ENCODE measurements around the gene CAST.

Gene CAST

DNA sequence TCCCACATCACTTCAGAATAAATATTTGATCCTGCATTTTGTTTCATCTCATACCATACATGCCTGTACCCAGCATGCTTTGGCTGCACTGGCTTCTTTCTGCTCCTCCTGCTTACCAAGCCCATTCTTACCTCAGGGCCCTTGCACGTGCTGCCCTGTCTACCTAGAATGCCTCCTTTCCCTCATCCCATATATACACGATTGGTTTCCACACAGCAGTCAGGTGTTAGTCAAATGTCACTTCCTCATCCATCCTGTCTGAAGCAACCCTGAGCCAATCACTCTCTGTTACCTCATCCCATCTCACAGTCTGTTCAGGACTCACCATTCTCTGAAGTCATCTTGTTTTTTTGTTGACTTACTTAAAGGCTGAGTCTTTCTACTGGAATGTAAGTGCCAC is 30.3 kb downstream of the CAST start:
- no peak overlapping the region for H3K4me3 ChIP-seq (ENCODE audit: low read depth, low read length)
- no peak overlapping the region for H3K9ac ChIP-seq (ENCODE audit: low read depth, low read length)
- H3K36me3 ChIP-seq (ENCODE audit: control insufficient read depth, insufficient read depth, low read length): no peaks in the 10 kb centered on the region
- no peak overlapping the region for H3K27ac ChIP-seq (ENCODE audit: low read depth, low read length)
- H3K4me1 ChIP-seq (ENCODE audit: control insufficient read depth, insufficient read depth, low read length): no peaks in the 10 kb centered on the region
- no peaks in the 10 kb centered on the region for H3K9me3 ChIP-seq (ENCODE audit: control insufficient read depth, insufficient read depth, low read length)
- no peaks in the 10 kb centered on the region for H3K27me3 ChIP-seq (ENCODE audit: control insufficient read depth, insufficient read depth, low read length)

DNA sequence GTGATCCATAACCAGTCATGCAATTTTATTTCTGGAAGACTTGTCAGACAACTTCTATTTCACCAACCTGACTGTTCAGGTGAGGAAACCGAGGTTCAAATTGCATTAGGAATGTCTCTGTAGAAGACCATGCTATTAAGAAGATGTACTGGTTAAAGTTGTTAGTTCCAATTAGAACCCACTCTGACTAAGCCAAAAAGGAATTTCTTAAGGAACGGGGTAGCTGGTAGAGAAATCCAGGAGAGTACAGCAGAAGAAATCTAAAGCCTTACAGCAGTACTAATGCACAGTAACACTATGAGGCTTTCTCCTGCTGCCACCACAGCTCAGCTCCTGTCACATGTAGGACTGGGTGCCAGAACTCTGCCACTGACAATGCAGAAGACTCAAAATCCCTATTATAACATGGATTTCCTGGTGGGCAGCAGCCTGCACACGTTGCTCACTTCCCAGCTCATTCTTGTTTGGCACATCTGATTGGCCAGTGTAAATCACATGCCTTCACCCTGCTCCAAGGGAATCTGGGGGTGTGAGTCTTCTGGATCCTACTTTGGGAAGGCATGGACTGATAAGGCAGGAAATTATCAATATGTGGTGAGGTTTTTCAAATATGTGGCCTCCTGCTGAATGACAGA is 37.1 kb downstream of the CAST start:
- peaks cover 11% of the 10 kb centered on the region for H3K4me1 ChIP-seq (ENCODE audit: control insufficient read depth, insufficient read depth, low read length)
- no peak overlapping the region for H3K9ac ChIP-seq (ENCODE audit: low read depth, low read length)
- H3K9me3 ChIP-seq (ENCODE audit: control insufficient read depth, insufficient read depth, low read length): no peaks in the 10 kb centered on the region
- H3K4me3 ChIP-seq (ENCODE audit: low read depth, low read length): no peak overlapping the region
- H3K36me3 ChIP-seq (ENCODE audit: control insufficient read depth, insufficient read depth, low read length): no peaks in the 10 kb centered on the region
- H3K27ac ChIP-seq (ENCODE audit: low read depth, low read length): no peak overlapping the region
- peaks cover 12% of the 10 kb centered on the region for H3K27me3 ChIP-seq (ENCODE audit: control insufficient read depth, insufficient read depth, low read length)

DNA sequence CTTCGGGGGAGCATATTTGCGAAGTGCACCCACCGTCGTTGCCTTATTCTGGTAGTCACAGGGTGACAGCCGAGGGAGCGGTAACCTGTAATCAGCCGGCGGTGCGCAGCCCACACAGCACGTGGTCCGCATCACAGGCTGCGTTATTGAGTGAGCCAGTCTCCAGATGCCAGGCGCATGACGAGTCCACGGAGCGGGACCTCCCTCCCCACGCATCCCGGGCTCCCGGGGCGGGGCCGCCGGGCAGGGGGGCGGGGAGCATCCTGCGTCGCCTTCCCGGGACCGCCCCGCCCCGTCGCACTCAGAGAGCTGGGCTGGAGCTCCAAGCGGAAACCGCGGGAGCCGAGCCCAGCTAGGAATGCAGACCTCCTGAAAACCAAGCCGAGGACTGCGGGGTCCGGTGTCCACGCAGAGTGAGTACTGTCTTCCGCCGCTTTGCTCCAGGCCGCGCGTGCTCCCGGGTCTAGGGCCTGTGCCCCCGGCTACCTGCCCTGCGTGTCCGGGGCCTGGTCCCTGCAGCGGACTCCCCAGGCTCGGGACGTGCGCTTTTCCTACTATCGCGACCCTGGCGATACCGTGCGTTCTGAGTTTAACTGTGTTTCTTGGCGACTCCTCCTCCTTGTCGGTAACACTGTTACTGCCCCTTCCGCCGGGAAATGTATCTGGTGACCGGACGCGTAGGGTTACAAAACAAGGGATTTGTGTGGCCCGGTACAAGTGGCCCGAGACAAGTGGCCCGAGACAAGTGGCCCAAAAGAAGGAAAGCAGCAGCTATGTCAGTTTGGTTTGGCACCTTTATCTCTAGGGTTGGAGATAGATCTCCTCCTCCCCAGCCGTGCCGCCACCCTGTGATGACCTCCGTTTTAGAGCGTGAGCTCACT is 40.6 kb downstream of the CAST start:
- Histone ChIP-seq H3K36me3 (ENCODE audit: control insufficient read depth, insufficient read depth, low read length) (no peaks in the 10 kb centered on the region), H3K27me3 (ENCODE audit: control insufficient read depth, insufficient read depth, low read length) (peaks cover 12% of the 10 kb centered on the region), H3K4me1 (ENCODE audit: control insufficient read depth, insufficient read depth, low read length) (peaks cover 11% of the 10 kb centered on the region), H3K9me3 (ENCODE audit: control insufficient read depth, insufficient read depth, low read length) (no peaks in the 10 kb centered on the region), H3K4me3 (ENCODE audit: low read depth, low read length) (peak overlapping the region; percentile 86), H3K9ac (ENCODE audit: low read depth, low read length) (peak overlapping the region; percentile 81), H3K27ac (ENCODE audit: low read depth, low read length) (peak overlapping the region; percentile 79)

DNA sequence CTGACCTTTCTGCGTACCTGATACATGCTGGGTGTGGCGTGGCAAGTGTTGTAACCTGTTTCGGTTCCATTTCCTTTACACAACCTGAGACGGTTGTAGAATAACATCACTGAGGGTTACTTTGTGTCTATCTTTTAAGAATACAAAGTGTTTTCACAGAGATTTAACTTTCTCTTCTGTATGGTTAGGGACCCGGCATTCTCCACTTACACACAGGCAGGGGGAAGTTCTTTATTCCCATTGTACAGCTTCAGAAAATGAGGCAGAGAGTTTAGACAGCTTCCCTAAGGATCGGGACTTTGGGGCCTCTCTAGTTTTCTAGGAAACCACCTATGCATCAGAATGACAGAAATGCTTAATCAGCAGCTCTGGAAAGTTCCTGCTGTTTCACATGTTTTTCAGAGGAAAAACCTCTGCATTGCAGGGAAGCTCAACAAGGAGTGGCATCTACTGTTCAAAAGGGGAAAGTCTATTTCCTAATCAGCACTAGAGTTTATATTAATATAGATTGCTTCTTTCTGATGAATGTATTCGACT is 41.3 kb downstream of the CAST start:
- Histone ChIP-seq H3K4me1 (ENCODE audit: control insufficient read depth, insufficient read depth, low read length) (peaks cover 11% of the 10 kb centered on the region), H3K4me3 (ENCODE audit: low read depth, low read length) (peak overlapping the region; percentile 86), H3K9ac (ENCODE audit: low read depth, low read length) (peak overlapping the region; percentile 81), H3K9me3 (ENCODE audit: control insufficient read depth, insufficient read depth, low read length) (no peaks in the 10 kb centered on the region), H3K36me3 (ENCODE audit: control insufficient read depth, insufficient read depth, low read length) (no peaks in the 10 kb centered on the region), H3K27ac (ENCODE audit: low read depth, low read length) (peak overlapping the region; percentile 79), H3K27me3 (ENCODE audit: control insufficient read depth, insufficient read depth, low read length) (peaks cover 12% of the 10 kb centered on the region)

DNA sequence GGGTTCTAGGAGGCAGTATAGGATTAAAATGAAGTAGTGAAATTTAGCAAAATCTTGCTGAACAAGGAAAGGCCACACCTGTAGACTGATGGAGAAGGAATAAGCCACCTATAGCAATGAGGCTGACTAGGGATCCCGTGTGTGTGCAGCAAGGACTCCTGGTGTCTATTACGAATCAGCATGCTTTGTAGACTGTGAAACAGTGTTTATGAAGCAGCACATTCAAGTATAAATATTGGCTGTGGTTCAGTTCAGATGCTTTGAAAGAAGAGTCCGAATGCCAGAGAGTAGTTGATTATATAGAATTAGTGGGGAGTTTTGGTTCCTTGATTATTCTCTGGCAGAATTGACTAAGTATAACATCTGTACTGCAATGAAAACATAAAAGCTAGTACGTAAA is 41.8 kb downstream of the CAST start:
- H3K9ac ChIP-seq (ENCODE audit: low read depth, low read length): no peak overlapping the region
- H3K9me3 ChIP-seq (ENCODE audit: control insufficient read depth, insufficient read depth, low read length): no peaks in the 10 kb centered on the region
- H3K4me1 ChIP-seq (ENCODE audit: control insufficient read depth, insufficient read depth, low read length): peaks cover 11% of the 10 kb centered on the region
- no peak overlapping the region for H3K27ac ChIP-seq (ENCODE audit: low read depth, low read length)
- H3K4me3 ChIP-seq (ENCODE audit: low read depth, low read length): no peak overlapping the region
- peaks cover 12% of the 10 kb centered on the region for H3K27me3 ChIP-seq (ENCODE audit: control insufficient read depth, insufficient read depth, low read length)
- no peaks in the 10 kb centered on the region for H3K36me3 ChIP-seq (ENCODE audit: control insufficient read depth, insufficient read depth, low read length)

DNA sequence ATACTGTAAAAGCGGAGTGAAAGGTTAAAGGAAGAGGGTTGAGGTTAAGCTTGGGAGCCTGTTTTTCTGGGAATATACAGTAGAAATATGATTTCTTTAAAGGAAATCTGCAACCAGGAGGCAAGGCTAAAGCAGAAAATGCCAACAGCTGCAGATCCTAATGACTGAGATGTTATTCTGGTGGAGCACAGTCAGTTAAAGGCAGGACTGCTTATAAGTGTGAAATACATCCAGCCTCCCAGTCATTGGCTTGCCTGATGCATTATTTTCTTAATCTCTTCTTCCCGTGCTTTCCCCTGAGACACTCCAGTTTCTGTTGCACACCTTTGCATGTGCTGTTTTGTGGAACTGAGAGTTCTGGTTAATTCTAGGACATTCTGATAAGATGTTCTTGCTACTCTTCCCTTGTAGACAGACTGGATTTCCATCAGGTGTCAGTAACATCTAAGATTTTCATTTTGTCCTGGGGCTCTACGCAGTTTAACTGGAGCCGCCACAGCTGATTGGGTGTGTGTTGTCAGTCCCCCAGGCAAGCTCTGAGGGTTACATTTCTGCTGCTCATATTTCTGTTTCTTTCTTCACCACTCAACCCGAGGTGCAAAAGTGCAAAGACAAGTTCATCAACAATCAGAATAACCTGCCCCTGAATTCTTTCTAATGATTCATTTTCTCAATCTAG is 44.4 kb downstream of the CAST start:
- Histone ChIP-seq H3K9ac (ENCODE audit: low read depth, low read length) (no peak overlapping the region), H3K27ac (ENCODE audit: low read depth, low read length) (no peak overlapping the region), H3K36me3 (ENCODE audit: control insufficient read depth, insufficient read depth, low read length) (no peaks in the 10 kb centered on the region), H3K27me3 (ENCODE audit: control insufficient read depth, insufficient read depth, low read length) (peaks cover 12% of the 10 kb centered on the region), H3K4me1 (ENCODE audit: control insufficient read depth, insufficient read depth, low read length) (no peaks in the 10 kb centered on the region; the same call in 1 of the 2 replicates), H3K4me3 (ENCODE audit: low read depth, low read length) (no peak overlapping the region), H3K9me3 (ENCODE audit: control insufficient read depth, insufficient read depth, low read length) (no peaks in the 10 kb centered on the region)

DNA sequence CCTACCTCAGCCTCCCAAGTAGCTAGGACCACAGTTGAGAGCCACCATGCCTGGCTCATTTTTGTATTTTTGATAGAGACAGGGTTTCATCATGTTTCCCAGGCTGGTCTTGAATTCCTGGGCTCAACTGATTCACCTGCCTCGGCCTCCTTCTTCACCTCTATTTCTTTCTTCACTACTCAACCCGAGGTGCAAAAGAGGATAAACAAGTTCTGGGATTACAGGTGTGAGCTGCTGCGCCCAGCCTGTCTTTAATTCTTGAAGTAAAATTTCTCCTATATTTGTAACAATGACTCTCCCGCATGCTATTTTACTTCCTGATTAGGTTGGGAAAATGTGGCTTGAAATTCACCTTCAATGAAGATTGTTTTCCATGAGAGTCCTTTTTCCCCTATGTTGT is 46.4 kb downstream of the CAST start:
- no peak overlapping the region for H3K9ac ChIP-seq (ENCODE audit: low read depth, low read length)
- no peak overlapping the region for H3K4me3 ChIP-seq (ENCODE audit: low read depth, low read length)
- peaks cover 6% of the 10 kb centered on the region; the same call in 1 of the 2 replicates for H3K27me3 ChIP-seq (ENCODE audit: control insufficient read depth, insufficient read depth, low read length)
- no peaks in the 10 kb centered on the region for H3K36me3 ChIP-seq (ENCODE audit: control insufficient read depth, insufficient read depth, low read length)
- H3K9me3 ChIP-seq (ENCODE audit: control insufficient read depth, insufficient read depth, low read length): no peaks in the 10 kb centered on the region
- H3K27ac ChIP-seq (ENCODE audit: low read depth, low read length): no peak overlapping the region
- no peaks in the 10 kb centered on the region; the same call in 1 of the 2 replicates for H3K4me1 ChIP-seq (ENCODE audit: control insufficient read depth, insufficient read depth, low read length)

DNA sequence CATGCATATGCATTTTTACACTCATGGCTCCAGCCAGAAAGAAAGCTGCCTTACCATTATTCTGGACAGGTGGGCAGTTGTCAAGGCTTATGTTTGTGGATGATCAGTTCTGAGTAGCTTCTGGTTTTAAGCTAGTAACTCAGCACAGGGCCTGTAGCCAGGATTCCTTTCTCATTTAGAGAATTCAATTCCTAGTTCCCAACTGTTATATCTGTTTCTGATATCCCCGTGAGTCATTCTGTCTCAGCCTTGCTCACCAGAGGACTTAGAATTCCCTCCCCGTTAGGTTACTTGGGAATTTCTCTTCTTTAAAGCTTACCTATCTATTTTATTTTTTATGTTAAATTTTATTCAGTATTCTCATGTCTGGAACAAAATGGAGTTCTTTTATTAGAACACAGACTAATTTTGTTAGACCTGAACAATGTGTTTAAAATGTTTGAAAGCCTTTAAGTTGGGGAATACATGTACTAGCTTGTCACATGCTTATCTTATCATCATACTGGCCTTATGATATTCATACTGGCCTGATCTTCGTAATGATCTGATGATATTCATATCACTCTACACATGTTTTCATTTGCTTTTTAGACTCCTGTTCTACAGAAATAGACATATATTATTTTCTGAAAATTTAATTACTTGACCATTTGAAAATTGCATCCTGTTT is 47.1 kb downstream of the CAST start:
- Histone ChIP-seq H3K9ac (ENCODE audit: low read depth, low read length) (no peak overlapping the region), H3K9me3 (ENCODE audit: control insufficient read depth, insufficient read depth, low read length) (no peaks in the 10 kb centered on the region), H3K27me3 (ENCODE audit: control insufficient read depth, insufficient read depth, low read length) (no peaks in the 10 kb centered on the region), H3K4me1 (ENCODE audit: control insufficient read depth, insufficient read depth, low read length) (no peaks in the 10 kb centered on the region), H3K4me3 (ENCODE audit: low read depth, low read length) (no peak overlapping the region), H3K36me3 (ENCODE audit: control insufficient read depth, insufficient read depth, low read length) (no peaks in the 10 kb centered on the region), H3K27ac (ENCODE audit: low read depth, low read length) (no peak overlapping the region)

DNA sequence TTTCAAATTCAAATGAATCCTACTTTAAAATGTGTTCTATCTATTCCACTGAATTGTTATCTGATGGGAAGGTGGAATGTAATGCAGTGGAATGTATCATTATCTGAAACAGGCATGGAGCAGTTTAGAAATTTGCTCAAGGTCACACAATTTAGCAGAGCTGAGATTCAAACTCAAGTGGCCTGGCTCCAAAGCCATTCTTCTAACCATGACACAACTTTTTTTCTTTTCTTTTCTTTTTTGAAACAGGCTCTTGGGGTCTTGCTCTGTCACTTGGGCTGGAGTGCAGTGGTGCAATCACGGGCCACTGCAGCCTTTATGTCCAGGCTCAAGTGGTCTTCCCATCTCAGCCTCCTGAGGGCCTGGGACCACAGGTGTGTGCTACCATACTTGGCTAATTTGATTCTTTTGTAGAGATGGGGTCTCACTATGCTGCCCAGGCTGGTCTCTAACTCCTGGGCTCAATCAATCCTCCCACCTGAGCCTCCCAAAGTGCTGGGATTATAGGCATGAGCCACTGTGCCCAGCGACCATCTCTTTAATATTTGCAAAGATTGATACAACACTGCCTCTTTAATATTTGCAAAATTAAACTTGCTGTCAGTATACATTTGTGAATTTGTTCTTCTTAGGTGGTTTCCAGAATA is 50.0 kb downstream of the CAST start:
- Histone ChIP-seq H3K9me3 (ENCODE audit: control insufficient read depth, insufficient read depth, low read length) (no peaks in the 10 kb centered on the region), H3K27ac (ENCODE audit: low read depth, low read length) (no peak overlapping the region), H3K4me3 (ENCODE audit: low read depth, low read length) (no peak overlapping the region), H3K9ac (ENCODE audit: low read depth, low read length) (no peak overlapping the region), H3K36me3 (ENCODE audit: control insufficient read depth, insufficient read depth, low read length) (no peaks in the 10 kb centered on the region), H3K27me3 (ENCODE audit: control insufficient read depth, insufficient read depth, low read length) (no peaks in the 10 kb centered on the region), H3K4me1 (ENCODE audit: control insufficient read depth, insufficient read depth, low read length) (peaks cover 9% of the 10 kb centered on the region; the same call in 1 of the 2 replicates)

DNA sequence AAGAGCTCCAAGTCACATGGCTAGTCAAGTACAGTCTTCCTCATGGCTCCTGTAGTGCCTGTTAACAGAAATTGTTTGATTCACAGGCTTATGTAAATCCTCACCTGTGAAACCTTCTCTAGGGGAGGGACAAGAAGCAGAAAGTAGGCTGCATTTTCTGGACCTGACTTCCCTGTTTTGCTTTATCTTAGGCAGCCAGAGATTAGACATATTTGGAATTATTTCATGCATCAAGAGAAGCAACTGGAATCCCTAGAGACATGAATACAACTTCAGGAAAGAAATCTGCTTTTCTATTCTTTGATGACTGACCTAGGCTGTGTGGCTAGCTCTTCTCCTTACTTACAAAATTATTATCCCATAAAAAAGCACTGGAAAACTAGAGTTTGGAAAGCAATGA is 52.3 kb downstream of the CAST start:
- H3K4me3 ChIP-seq (ENCODE audit: low read depth, low read length): no peak overlapping the region
- peaks cover 10% of the 10 kb centered on the region; the same call in 1 of the 2 replicates for H3K4me1 ChIP-seq (ENCODE audit: control insufficient read depth, insufficient read depth, low read length)
- H3K27me3 ChIP-seq (ENCODE audit: control insufficient read depth, insufficient read depth, low read length): no peaks in the 10 kb centered on the region
- H3K27ac ChIP-seq (ENCODE audit: low read depth, low read length): no peak overlapping the region
- no peak overlapping the region for H3K9ac ChIP-seq (ENCODE audit: low read depth, low read length)
- H3K36me3 ChIP-seq (ENCODE audit: control insufficient read depth, insufficient read depth, low read length): no peaks in the 10 kb centered on the region
- H3K9me3 ChIP-seq (ENCODE audit: control insufficient read depth, insufficient read depth, low read length): no peaks in the 10 kb centered on the region
